ENCODE results near the gene SSMEM1. TPM values are rescaled to one million over a fixed set of nuclear protein-coding genes. Genes with fewer than 3 reads are reported as not detected.
A peak's percentile ranks its signal among the peaks of the same experiment; 100 is the strongest.
"Not testable (repeated sequence)": the region's sequence is repeated elsewhere in the genome, so short reads cannot be mapped to it uniquely, and the experiment has no call there.

The SSMEM1 gene, protein sequence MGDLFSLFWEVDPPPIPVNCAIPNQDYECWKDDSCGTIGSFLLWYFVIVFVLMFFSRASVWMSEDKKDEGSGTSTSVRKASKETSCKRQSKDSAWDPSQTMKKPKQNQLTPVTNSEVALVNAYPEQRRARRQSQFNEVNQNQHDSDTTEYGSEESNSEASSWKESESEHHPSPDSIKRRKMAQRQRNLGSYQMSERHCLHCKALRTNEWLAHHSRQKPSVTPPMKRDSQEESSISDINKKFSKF
- not detected for total RNA-seq

DNA sequence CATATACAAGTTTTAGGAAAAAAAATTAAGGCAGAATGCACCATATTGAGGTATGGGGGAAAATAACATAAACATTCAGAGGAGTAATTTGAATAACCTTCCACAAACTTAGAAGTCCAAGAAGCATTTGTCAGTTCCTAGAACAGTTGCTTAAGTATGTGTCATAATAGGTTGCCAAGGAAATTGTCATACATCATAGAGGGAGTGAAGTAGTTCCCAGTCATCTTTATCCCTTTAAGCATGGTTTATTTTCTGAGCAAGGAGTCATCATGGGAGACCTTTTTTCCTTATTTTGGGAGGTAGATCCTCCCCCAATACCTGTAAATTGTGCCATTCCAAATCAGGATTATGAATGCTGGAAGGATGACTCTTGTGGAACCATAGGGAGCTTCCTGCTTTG, at the start of gene SSMEM1:
SSMEM1 (plus strand) TSS at position 219 of the 400 bp plus-strand sequence; CDS start at position 270, 51 bp downstream.
- no peak for DNase-seq (ENCODE audit: low spot score)

DNA sequence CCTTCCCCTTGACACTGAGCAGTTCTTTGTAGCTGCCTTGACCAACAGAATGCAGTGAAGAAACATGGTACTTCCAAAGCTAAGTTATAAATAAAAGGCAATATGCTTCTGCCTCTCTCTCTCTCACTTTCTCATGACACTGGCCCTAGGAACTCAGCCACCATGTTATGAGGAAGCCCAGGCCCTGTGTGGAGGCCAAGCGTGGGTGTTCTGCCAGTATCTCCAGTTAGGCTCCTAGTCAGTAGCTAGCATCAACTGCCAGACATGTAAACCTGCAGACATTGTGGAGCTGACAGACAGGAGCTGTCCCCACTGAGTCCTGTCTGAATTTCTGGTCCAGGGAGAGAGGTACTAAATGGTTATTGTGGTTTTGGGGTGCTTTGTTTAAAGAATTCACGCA, 47.6 kb upstream of the SSMEM1 start:
- DNase-seq (ENCODE audit: low spot score) = no peak

DNA sequence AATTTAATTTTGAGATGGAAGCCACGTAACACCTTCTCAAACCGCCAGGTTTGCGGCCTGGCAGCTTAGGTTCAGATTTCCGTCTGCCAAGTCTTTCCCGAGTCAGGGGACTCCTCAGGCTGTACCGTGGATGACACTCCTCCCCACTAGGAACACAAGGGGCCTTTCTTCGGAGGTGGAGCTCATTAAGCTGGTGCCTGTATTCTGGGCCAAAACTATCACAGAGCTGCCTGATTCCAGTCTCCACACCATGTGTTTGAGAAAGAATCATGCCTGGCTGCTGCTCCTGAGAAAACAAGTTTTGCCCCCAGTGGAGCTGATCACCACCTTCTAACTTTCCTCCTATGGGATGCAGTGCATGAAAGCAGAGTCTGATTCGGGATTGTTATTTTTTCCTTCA, 47.2 kb upstream of the SSMEM1 start:
- no peak for DNase-seq (ENCODE audit: low spot score)

DNA sequence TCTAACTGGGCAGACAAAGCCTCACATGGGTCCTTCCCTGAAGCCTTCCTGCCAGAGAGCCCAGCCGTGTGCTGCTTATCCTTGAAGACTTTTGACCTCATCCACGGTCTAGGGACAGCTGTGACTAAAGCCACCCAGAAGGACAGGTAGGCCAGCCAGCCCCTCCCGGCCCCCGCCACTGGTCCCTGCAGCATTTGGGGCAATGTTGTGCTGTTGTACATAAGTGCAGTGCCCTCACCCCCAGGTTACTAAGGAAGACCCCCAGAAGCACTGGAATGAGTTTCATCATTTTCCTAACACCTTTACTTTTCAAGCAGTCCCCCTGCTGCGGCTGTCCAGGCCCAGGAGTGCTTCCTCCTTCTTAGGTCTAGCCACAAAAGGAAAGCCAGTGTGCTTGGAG, 45.5 kb upstream of the SSMEM1 start:
- DNase-seq (ENCODE audit: low spot score) = no peak

DNA sequence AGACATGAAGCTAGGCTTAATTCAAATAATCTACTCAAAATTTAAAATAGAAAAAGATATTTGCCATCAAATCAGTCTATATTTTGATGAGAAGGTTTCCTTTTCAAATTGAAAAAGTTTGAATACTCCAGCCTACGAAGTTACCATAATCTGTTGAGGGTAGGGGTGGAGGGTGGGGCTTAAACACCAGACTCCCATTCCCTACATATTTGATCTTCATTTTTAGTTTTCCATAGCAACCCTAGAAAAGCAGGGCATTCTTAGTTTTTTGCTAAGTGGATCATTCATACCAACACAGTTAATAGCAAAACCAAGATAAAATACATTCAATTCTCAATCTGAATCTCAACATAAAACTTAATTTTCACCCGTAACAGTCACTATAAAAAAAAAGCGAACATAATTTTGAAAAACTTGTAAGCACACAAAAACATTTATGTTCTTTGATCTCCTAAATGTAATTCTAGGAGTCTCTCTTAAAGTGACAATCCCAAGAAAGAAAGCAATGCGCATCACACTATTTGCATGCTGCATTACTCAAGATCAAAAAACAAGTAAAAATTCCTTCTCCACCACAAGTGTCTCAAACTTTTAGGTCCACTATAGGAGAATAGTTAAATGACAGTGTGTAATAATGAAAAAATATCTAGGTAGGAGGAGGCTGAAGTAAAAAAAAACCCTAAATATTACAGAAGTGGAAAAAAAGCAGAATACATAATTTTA, 33.3 kb upstream of the SSMEM1 start:
- DNase-seq (ENCODE audit: low spot score) = no peak

DNA sequence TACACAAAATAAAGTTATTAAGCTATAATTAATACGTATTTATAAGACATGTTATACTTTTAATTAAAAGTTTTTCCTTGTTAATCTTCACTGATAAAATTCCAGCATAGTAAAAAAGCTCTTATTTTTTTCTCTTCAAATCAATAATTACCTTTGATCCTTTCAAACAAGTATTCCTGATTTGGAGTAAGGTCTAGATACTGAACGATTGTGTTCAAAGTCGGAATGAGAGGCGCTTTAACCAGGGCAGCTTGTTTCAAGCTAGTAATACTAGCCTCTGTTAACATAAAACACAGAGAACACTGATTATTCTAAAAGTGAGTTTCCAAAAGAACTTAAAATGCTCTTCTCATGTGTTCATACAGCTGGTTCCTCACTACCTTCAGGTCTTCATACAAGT, 29.4 kb upstream of the SSMEM1 start:
- DNase-seq (ENCODE audit: low spot score) = no peak

DNA sequence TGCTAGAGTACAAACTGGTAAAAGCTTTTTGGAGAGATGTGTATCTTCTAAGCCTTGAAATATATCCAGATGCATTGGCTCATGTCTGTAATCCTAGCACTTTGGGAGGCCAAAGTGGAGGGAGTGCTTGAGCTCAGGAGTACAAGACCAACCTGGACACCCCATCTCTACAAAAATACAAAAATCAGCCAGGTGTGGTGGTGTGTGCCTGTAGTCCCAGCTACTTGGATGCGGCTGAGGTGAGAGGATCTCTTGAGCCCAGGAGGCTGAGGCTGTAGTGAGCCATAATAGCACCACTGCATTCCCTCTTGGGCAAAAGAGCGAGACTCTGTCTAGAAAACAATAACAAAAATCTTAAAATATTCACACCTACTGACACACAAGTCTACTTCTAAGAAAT, 28.0 kb upstream of the SSMEM1 start:
- no peak for DNase-seq (ENCODE audit: low spot score)

DNA sequence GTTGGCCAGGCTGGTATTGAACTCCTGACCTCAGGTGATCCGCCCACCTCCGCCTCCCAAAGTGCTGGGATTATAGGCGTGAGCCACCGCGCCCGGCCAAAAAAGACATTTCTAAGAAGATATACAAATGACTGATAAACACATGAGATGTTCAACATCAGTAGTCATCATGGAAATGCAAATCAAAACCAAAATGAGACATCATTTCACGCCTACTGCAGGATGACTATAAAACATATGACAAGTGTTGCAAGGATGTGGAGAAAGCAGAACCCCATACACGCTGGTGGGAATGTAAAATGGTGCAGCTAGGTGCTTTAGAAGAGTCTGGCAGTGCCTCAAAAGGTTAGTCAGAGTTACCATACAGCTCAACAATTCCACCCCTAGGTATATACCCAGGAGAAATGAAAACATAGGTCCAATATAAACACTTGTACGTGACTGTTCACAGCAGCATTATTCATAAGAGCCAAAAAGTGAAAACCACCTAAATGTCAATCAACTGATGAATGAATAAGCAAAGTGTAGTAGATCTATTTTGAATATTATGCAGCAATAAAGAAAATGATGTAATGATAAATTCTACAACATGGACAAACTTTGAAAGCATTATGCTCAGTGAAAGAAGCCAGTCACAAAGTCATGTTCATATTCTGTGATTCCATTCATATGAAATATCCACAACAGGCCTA, 26.9 kb upstream of the SSMEM1 start:
- DNase-seq (ENCODE audit: low spot score) = no peak

DNA sequence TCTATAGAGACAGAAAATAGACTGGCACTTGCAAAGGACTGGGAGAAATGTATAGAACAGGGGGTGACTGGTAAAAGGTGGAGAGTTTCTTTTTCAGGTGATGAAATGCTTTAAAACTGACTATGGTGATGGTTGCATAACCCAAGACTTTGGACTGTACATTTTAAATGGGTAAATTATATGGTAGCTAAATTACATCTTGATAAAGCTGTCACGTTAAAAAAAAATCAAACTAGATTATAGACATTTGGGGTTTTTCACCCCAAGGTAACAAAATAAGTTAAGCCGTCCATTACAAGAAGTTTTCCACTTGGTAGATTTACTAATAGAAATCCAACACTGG, 26.4 kb upstream of the SSMEM1 start:
- no peak for DNase-seq (ENCODE audit: low spot score)

DNA sequence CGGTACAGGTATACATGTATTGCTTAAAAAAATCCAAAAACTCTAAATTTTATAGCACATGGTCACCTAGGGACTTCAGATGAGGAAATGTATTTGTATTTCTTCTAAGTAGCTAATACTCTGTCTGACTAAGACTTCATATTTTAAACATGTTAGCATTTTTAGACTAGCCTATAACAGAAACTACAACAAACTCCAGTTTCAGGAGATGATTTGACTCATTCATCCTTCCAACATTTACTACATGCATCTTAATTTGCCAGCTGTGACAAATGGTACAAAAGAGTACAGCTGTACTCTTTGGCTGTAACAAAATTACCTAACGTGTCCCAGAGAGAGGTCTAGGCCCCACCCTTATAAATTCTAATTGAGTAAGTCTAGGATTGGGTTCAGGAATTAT, 24.7 kb upstream of the SSMEM1 start:
- no peak for DNase-seq (ENCODE audit: low spot score)

DNA sequence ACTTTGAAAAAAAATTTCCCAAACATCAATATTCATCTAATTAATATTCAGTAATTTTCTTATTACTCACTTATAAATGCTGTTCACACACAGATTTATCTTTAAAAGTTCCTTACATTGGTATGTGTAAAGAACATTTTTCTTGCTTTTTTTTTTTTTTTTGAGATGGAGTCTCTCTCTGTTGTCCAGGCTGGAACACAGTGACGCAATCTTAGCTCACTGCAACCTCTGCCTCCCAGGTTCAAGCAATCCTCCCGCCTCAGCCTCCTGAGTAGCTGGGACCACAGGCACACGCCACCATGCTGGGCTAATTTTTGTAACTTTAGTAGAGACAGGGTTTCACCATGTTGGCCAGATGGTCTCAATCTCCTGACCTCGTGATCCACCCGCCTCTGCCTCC, 23.3 kb upstream of the SSMEM1 start:
- not testable (repeated sequence) for DNase-seq (ENCODE audit: low spot score)

DNA sequence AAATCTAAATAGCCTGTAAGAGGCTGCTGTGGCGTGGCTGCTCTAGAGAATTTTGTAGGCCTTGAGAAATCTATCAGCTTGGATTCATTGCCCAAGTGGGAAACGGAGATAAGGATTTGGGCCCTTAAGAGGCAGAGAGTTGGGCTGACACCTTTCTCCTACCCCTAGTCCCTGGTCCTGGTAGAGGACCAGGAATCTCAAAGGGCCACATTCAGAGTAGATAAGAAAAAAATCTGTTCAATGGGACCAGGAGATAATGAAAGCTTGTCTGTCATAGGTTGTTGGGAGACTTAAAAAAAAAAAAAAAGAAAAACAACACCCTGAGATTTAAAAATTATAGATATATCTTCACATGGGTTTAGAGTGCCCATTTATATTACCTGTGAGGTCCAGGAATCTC, 20.3 kb upstream of the SSMEM1 start:
- DNase-seq (ENCODE audit: low spot score) = no peak

DNA sequence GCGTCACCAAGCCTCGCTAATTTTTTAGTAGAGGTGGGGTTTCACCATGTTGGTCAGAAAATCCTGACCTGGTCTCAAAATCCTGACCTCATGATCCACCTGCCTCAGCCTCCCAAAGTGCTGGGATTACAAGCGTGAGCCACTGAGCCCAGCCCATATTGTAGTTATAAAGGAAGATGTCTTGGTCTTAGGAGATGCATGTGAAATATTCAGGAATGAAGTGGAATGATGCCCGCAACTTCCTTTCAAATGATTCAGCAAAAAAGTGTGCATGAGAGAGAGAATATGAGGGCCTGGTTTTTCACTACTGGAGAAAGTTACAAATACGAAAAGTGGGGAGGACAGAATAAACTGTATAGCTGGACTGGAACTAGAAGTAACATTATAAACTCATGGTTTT, 18.3 kb upstream of the SSMEM1 start:
- no peak for DNase-seq (ENCODE audit: low spot score)

DNA sequence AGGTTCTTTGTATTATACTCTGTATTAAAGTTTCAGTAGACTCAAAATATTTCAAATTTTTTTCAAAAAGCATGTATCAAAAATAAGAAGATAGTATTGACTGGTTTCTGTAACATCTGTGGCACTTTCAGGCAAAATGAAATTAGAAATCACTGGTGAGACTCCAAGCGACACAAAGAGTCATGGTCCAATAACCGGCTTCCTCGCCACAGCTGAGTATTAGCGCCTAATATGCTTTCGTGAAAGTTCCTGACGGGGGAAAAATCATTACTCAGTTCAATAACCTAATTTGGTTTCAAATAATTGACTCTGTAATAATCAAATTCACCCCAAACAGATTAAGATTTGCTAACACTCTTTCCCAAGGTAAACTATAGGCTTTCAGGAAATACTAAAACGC, 15.9 kb upstream of the SSMEM1 start:
- DNase-seq (ENCODE audit: low spot score) = no peak

DNA sequence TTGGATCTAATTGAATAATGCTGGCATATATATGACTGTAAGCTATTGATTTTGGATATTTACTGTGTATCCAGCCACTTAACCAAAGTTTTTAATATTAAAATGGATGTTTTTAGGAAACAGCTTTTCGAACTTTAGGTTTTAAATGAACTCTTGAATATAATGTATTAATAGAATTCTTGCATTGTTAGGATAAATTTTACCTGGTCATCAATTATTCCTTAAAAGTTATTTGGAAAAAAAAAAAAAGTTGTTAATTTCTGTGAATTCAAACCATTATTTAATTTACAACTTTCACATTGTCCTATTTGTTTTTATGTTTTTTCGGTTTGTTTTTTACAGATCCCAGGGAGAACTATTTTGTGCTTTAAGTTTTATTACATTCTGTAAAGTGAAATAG, 12.3 kb upstream of the SSMEM1 start:
- no peak for DNase-seq (ENCODE audit: low spot score)

DNA sequence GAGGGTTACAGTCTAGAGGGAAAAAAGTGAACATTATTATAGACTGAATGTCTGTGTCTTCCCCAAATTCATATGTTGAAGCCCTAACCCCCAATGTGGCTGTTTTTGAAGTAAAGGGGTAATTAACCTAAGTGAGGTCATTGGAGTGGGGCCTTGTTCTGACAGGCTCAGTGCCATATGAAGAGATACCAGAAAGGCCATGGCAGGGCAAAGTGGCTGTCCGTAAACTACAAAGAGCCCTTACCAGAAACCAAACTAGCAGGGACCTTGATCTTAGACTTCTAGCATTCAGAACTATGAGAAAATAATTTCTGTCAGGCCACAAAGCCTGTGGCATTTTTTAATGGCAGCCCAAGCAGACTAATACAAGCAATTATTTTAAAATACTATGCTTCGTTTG, 11.2 kb upstream of the SSMEM1 start:
- no peak for DNase-seq (ENCODE audit: low spot score)

DNA sequence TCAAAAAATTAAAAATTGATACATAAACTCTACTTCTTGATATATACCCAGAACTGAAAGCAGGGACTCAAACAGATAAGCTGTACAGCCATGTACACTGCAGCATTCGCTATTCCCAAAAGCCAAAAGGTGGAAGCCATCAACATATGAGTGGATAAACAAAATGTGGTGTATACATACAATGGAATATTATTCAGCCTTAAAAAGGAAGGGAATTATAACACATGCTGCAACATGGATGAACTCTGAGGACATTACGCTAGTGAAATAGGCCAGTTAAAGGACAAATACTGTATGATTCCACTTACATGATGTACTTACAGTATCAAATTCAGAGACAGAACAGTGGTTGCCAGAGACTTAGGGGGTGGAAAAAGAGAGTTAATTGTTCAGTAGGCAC, 10.6 kb upstream of the SSMEM1 start:
- DNase-seq (ENCODE audit: low spot score) = no peak

DNA sequence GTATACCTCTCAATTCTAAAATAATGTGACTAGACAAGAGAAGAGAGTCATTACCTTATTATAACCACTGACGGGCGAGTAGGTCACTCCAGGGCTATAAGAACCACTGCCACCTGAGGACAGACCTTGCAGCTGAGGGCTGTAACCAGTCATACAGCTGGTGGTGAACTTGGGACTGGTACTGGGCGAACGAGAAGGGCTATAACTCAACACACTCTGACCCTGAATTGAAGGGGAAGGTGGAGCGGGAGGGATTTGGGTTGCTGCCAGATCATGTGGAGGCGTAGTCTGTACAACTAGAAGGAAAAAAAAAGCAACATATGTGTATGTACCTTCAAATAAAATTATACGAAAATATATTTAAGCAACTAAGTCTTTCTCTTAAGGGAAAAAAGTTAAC, 5.9 kb upstream of the SSMEM1 start:
- DNase-seq (ENCODE audit: low spot score) = no peak

DNA sequence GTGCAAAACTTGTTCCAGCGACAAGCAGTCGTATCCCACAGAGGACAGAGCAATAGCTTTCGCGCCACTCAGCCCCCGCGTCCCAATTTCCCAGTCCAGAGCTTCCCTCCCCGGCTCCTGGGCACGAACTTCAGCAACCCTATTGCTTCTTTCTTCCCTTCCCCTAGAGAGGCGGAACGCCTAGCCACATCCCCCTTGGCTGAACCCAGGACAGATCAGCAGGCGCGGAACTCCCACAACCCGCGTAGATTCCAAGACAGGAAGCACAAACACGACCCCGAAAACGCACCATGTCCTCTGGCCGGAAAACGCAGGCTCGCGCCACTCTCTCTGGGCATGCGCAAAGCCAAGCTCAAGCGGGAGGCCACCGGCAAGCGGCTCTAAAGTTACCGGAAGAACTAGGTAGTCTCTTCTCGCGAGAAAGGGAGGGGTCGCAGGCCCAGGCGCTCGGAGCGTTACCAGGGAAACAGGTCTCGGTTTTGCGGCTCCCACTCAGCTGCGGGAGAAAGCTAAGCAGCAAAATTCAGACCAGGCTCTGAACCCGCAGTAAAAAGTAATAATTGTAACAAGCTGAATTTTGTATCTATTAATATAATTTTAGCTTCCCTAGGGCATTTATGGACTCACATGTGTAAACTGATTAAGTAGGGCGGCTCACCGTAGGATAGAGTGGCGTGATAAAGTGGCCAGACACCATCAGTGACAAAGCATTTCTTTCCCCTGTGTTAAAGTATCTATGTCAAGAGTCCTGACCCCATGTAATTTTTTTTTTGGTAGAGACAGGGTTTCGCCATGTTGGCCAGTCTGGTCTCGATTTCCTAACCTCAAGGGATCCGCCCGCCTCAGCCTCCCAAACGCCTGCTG, 2.3 kb upstream of the SSMEM1 start, which contains the start of gene TMEM209:
TMEM209 (minus strand) TSS at position 323 of the 864 bp plus-strand sequence; CDS start at position 292, 31 bp downstream.
- DNase-seq (ENCODE audit: low spot score) = peak; percentile 96

DNA sequence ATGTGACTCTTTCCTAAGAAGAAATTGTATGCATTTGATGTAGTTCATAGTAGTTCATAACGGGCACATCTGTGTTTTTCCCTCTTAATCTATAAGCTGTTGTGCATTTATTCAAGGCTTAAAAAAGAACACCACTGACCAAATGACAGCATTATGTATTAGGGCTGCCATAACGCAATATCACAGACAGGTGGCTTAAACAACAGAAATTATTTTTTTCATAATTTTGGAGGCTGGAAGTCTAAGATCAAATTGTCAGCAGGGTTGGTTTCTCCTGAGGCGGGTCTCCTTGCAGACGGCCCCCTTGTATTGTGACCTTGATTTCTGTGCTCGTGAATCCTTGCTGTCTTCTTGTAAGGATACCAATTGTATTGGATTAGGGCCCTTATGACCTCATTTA, 627 bp upstream of the SSMEM1 start:
- no peak for DNase-seq (ENCODE audit: low spot score)

DNA sequence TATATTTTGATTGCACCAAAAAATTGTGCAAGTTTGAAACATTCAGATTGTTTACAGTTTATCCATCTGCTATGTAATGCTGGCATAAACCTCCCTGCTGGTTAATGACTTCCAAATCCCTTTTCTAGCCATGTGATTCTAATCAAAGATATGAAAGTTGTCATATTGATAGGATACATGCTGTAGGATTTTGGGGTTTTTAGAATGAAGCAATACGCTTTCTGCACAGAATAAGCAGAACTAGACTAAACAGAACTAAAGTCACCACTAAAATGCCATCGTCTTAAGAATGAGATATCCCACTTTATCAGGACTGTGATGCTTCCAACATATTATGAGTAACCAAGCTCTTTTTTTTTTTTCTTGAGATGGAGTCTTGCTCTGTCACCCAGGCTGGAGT, 856 bp downstream of the SSMEM1 start:
- DNase-seq (ENCODE audit: low spot score) = no peak

Measured in mucosa of gallbladder (tissue), 1 donor.